ENCODE data around the gene IGSF23.

GRCh38 chr19:44636439-44637389, 23.4 kb downstream of the IGSF23 start:
- TF ChIP-seq POLR2A (IDR thresholded peaks at IDR 0.05): no peak
- TF ChIP-seq, protein P1, sequence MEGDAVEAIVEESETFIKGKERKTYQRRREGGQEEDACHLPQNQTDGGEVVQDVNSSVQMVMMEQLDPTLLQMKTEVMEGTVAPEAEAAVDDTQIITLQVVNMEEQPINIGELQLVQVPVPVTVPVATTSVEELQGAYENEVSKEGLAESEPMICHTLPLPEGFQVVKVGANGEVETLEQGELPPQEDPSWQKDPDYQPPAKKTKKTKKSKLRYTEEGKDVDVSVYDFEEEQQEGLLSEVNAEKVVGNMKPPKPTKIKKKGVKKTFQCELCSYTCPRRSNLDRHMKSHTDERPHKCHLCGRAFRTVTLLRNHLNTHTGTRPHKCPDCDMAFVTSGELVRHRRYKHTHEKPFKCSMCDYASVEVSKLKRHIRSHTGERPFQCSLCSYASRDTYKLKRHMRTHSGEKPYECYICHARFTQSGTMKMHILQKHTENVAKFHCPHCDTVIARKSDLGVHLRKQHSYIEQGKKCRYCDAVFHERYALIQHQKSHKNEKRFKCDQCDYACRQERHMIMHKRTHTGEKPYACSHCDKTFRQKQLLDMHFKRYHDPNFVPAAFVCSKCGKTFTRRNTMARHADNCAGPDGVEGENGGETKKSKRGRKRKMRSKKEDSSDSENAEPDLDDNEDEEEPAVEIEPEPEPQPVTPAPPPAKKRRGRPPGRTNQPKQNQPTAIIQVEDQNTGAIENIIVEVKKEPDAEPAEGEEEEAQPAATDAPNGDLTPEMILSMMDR (IDR thresholded peaks at IDR 0.05): no peak

Measured in adrenal gland (tissue), 5 donors.